SJCRH30 (cell line): ENCODE measurements around the gene CYBRD1. TPM values are rescaled to one million over a fixed set of nuclear protein-coding genes. Genes with fewer than 3 reads are reported as not detected.
"Not testable (repeated sequence)": the region's sequence is repeated elsewhere in the genome, so short reads cannot be mapped to it uniquely, and the experiment has no call there.

Experiments used
- DNase-seq, 2 experiments: peaks; one replicate each; pipeline ENCODE4 v3.0.0-alpha.2; 2015 to 2020
- H3K27ac ChIP-seq: fragments of 250-450 bp; sonication (Bioruptor Pico); 2 replicates; pipeline ENCODE4 v1.5.1; 2020; ENCODE audit warnings: mild to moderate bottlenecking, moderate library complexity
- H3K27me3 ChIP-seq: fragments of 250-450 bp; sonication (Bioruptor Pico); 2 replicates; pipeline ENCODE4 v1.5.1; 2020; ENCODE audit warnings: mild to moderate bottlenecking, moderate library complexity
- H3K36me3 ChIP-seq: fragments of 250-450 bp; sonication (Bioruptor Pico); 2 replicates; pipeline ENCODE4 v1.5.1; 2020; ENCODE audit warnings: mild to moderate bottlenecking, moderate library complexity
- H3K4me1 ChIP-seq: fragments of 250-450 bp; sonication (Bioruptor Pico); 2 replicates; pipeline ENCODE4 v1.5.1; 2020; ENCODE audit warnings: mild to moderate bottlenecking, moderate library complexity
- H3K4me3 ChIP-seq: fragments of 250-450 bp; sonication (Bioruptor Pico); 2 replicates; pipeline ENCODE4 v1.5.1; 2020; ENCODE audit warnings: mild to moderate bottlenecking, moderate library complexity
- H3K9me3 ChIP-seq: fragments of 250-450 bp; sonication (Bioruptor Pico); replicated peaks from 2 replicates; pipeline ENCODE4 v1.5.1; 2020; ENCODE audit warnings: mild to moderate bottlenecking, moderate library complexity
- total RNA-seq: library from RNA; depleted of rRNA; stranded (reverse); fragments of >200 nt; shearing (Covaris generic); gene quantifications from 2 replicates; pipeline ENCODE4 v1.2.3, GENCODE V29; 2014

Gene CYBRD1
- total RNA-seq, 1 experiment from 2014 or later = 71.2 TPM

GRCh38 chr2:171529914-171530313, 7.6 kb downstream of the CYBRD1 start:
- no peaks in the 10 kb centered on the region for H3K27me3 ChIP-seq
- peak in 1 of 2 experiments; percentile 48 for DNase-seq
- no peaks in the 10 kb centered on the region for H3K4me1 ChIP-seq
- no peaks in the 10 kb centered on the region for H3K9me3 ChIP-seq
- H3K4me3 ChIP-seq = no peak overlapping the region
- peaks cover 40% of the 10 kb centered on the region for H3K36me3 ChIP-seq
- H3K27ac ChIP-seq = no peak overlapping the region

DNA sequence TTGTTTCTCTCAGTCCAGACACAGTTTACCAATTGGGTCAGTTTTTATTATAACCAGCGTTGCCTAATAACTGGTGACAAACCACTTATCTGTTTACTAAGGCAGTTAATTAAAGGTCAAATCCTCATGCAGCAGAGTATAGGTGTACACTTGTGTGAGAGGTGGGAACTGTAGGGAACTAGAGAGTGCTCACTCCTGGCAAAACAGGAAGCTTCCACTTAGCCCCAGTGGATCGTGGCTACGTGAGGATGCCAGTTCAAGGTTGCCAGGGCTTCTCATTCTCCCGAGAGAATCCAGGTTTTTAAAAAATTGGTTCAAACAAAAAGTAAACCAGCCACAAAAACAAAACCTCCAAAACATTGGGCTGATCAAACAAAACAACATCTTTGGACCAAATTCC, 8.1 kb downstream of the CYBRD1 start:
- no peaks in the 10 kb centered on the region for H3K9me3 ChIP-seq
- no peaks in the 10 kb centered on the region for H3K4me1 ChIP-seq
- no peaks in the 10 kb centered on the region for H3K27me3 ChIP-seq
- H3K4me3 ChIP-seq = no peak overlapping the region
- H3K27ac ChIP-seq = no peak overlapping the region
- no peak for DNase-seq
- H3K36me3 ChIP-seq = peaks cover 37% of the 10 kb centered on the region

- not testable (repeated sequence) for H3K4me1 ChIP-seq, H3K27me3 ChIP-seq, H3K9me3 ChIP-seq, H3K27ac ChIP-seq, H3K4me3 ChIP-seq, DNase-seq
- peaks cover 36% of the 10 kb centered on the region for H3K36me3 ChIP-seq
Measured at GRCh38 chr2:171530859-171531258, 8.6 kb downstream of the CYBRD1 start.

DNA sequence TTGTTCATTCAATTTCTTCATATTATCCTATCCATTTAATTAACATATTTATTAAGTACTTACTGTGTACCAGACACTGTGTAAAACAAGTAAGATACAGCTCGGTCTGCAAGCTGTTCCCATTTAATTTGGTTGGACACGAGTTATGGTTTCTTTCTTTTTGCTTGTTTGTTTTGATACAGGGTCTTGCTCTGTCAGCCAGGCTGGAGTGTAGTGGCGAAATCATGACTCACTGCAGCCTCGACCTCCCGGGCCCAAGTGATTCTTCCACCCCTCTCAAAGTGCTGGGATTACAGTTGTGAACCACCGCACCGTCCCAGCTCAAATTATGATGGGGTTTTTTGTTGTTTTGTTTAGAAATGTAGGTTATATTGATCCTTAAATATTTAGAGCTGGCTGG, 9.0 kb downstream of the CYBRD1 start:
- no peaks in the 10 kb centered on the region for H3K9me3 ChIP-seq
- DNase-seq = no peak
- H3K27ac ChIP-seq = no peak overlapping the region
- no peak overlapping the region for H3K4me3 ChIP-seq
- no peaks in the 10 kb centered on the region for H3K4me1 ChIP-seq
- H3K36me3 ChIP-seq = peaks cover 36% of the 10 kb centered on the region
- H3K27me3 ChIP-seq = no peaks in the 10 kb centered on the region

GRCh38 chr2:171531836-171532450, 9.7 kb downstream of the CYBRD1 start:
- Histone ChIP-seq H3K4me3 (no peak overlapping the region), H3K9me3 (no peaks in the 10 kb centered on the region), H3K27ac (no peak overlapping the region), H3K27me3 (no peaks in the 10 kb centered on the region), H3K4me1 (no peaks in the 10 kb centered on the region), H3K36me3 (peaks cover 38% of the 10 kb centered on the region)
- DNase-seq = no peak

DNA sequence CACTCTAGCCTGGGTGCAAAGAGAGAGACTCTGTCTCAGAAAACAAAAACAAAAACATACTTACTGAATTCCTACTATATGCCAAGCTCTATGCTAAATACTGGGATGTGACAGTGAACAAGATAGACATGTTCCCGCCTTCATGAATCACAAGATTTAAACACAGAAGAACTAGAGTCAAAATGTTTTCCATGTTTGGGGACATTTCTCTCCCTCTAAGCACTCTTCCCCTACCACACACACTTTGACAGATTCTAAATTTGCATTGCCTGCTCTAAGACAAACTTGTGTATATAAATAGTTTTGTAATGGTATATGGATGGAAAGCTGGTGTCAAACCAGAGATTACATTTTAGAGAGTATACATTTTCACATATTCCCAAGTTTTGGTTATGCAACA, 11.1 kb downstream of the CYBRD1 start:
- no peak overlapping the region for H3K4me3 ChIP-seq
- no peaks in the 10 kb centered on the region for H3K27me3 ChIP-seq
- no peak for DNase-seq
- peaks cover 36% of the 10 kb centered on the region for H3K36me3 ChIP-seq
- H3K4me1 ChIP-seq = no peaks in the 10 kb centered on the region
- no peak overlapping the region for H3K27ac ChIP-seq
- H3K9me3 ChIP-seq = no peaks in the 10 kb centered on the region

DNA sequence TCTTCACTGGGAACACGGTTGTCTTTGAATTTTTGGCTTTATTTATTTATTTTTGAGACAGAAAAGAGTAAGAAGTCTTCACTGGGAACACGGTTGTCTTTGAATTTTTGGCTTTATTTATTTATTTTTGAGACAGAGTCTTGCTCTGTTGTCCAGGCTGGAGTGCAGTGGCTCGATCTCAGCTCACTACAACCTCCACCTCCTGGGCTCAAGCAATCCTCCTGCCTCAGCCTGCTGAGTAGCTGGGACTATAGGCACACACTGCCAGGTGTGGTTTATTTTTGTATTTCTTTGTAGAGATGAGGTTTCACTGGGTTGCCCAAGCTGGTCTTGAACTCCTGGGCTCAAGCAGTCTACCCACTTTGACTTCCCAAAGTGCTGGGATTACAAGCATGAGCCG, 13.3 kb downstream of the CYBRD1 start:
- not testable (repeated sequence) for H3K27ac ChIP-seq, DNase-seq, H3K4me1 ChIP-seq, H3K4me3 ChIP-seq, H3K9me3 ChIP-seq, H3K27me3 ChIP-seq
- H3K36me3 ChIP-seq = peaks cover 20% of the 10 kb centered on the region

GRCh38 chr2:171540437-171540836, 18.2 kb downstream of the CYBRD1 start:
- Histone ChIP-seq H3K4me3 (no peak overlapping the region), H3K4me1 (no peaks in the 10 kb centered on the region), H3K27me3 (no peaks in the 10 kb centered on the region), H3K27ac (no peak overlapping the region), H3K36me3 (peaks cover 32% of the 10 kb centered on the region), H3K9me3 (no peaks in the 10 kb centered on the region)
- no peak for DNase-seq

- DNase-seq = peak; percentile 16 to 42
- Histone ChIP-seq H3K36me3 (peaks cover 34% of the 10 kb centered on the region), H3K4me3 (no peak overlapping the region), H3K4me1 (no peaks in the 10 kb centered on the region), H3K9me3 (no peaks in the 10 kb centered on the region), H3K27me3 (no peaks in the 10 kb centered on the region), H3K27ac (no peak overlapping the region)
Measured at GRCh38 chr2:171541202-171541887, 19.1 kb downstream of the CYBRD1 start.

DNA sequence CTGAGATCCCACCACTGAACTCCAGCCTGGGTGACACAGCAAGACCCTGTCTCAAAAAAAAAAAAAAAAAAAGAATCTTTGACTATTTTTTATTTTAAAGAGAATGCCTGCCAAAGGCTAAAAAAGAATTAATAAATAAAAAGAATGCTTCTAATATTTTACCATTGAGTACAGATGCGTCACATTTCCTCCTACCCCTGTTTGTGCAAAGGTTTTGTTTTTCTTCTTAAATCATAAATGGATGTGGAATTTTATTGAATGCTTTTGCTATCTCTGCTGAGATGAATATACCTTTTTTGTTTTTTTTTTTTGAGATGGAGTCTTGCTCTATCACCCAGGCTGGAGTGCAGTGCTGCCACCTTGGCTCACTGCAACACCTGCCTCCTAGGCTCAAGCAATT, 22.8 kb downstream of the CYBRD1 start:
- no peaks in the 10 kb centered on the region for H3K27me3 ChIP-seq
- peaks cover 34% of the 10 kb centered on the region for H3K36me3 ChIP-seq
- no peak overlapping the region for H3K27ac ChIP-seq
- no peaks in the 10 kb centered on the region for H3K9me3 ChIP-seq
- no peak overlapping the region for H3K4me3 ChIP-seq
- H3K4me1 ChIP-seq = no peaks in the 10 kb centered on the region
- no peak for DNase-seq

DNA sequence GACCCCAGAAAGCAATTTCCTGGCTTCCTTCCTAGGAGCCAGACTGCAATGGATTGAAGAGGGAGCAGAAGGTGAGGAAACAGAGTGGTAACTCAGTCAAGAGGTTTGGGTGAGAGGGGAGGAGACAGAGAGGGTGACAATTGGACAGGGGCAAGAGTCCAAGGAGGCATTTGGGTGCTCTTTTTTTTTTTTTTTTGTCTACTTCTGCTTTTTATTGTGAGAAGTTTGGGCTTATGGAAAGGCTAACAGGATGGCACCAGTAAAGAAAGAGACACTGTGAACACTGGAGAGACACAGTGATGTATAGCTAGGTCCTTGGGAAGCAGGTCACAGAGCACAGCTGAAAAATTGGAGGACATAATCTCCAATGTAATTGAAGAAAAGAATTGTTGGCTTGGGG, 25.0 kb downstream of the CYBRD1 start:
- Histone ChIP-seq H3K4me3 (no peak overlapping the region), H3K9me3 (no peaks in the 10 kb centered on the region), H3K36me3 (peaks cover 27% of the 10 kb centered on the region), H3K27me3 (no peaks in the 10 kb centered on the region), H3K4me1 (no peaks in the 10 kb centered on the region), H3K27ac (no peak overlapping the region)
- no peak for DNase-seq

DNA sequence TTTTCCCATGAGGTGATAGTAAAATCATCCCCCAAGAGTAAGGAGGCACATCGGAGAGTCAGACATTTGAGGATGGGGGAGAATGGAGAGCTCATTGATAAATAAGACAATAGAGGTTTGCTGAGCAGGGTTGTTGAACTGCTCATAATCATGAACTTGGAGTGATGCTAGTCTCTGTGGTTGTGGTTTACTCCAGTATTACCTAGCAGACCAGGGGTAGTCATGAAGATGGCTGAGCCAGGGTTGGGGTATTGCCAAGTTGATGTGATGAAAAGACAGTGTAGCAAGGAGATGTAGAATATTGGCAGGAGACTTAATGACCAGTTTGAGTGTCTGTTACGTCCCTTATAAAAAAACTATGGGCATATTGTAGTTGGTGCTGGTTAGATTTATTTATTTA, 25.4 kb downstream of the CYBRD1 start:
- Histone ChIP-seq H3K27ac (no peak overlapping the region), H3K27me3 (no peaks in the 10 kb centered on the region), H3K36me3 (peaks cover 29% of the 10 kb centered on the region), H3K4me1 (no peaks in the 10 kb centered on the region), H3K9me3 (no peaks in the 10 kb centered on the region), H3K4me3 (no peak overlapping the region)
- no peak for DNase-seq

GRCh38 chr2:171550613-171551012, 28.3 kb downstream of the CYBRD1 start:
- Histone ChIP-seq H3K27me3 (no peaks in the 10 kb centered on the region), H3K4me1 (peaks cover 7% of the 10 kb centered on the region), H3K9me3 (no peaks in the 10 kb centered on the region), H3K36me3 (peaks cover 31% of the 10 kb centered on the region), H3K4me3 (no peak overlapping the region), H3K27ac (no peak overlapping the region)
- no peak for DNase-seq

GRCh38 chr2:171551836-171552235, 29.6 kb downstream of the CYBRD1 start:
- Histone ChIP-seq H3K36me3 (peaks cover 31% of the 10 kb centered on the region), H3K4me1 (peaks cover 7% of the 10 kb centered on the region), H3K4me3 (no peak overlapping the region), H3K27me3 (no peaks in the 10 kb centered on the region), H3K27ac (no peak overlapping the region), H3K9me3 (no peaks in the 10 kb centered on the region)
- no peak for DNase-seq

GRCh38 chr2:171553236-171553635, 31.0 kb downstream of the CYBRD1 start:
- Histone ChIP-seq H3K9me3 (no peaks in the 10 kb centered on the region), H3K36me3 (peaks cover 31% of the 10 kb centered on the region), H3K27ac (no peak overlapping the region), H3K4me3 (no peak overlapping the region), H3K4me1 (peaks cover 7% of the 10 kb centered on the region), H3K27me3 (no peaks in the 10 kb centered on the region)
- DNase-seq = no peak

GRCh38 chr2:171553858-171554257, 31.6 kb downstream of the CYBRD1 start:
- H3K4me3 ChIP-seq = no peak overlapping the region
- H3K4me1 ChIP-seq = peaks cover 7% of the 10 kb centered on the region
- H3K27me3 ChIP-seq = no peaks in the 10 kb centered on the region
- no peak for DNase-seq
- no peak overlapping the region for H3K27ac ChIP-seq
- H3K9me3 ChIP-seq = no peaks in the 10 kb centered on the region
- peaks cover 31% of the 10 kb centered on the region for H3K36me3 ChIP-seq
